ENCODE data around the gene CNGB1.

DNA sequence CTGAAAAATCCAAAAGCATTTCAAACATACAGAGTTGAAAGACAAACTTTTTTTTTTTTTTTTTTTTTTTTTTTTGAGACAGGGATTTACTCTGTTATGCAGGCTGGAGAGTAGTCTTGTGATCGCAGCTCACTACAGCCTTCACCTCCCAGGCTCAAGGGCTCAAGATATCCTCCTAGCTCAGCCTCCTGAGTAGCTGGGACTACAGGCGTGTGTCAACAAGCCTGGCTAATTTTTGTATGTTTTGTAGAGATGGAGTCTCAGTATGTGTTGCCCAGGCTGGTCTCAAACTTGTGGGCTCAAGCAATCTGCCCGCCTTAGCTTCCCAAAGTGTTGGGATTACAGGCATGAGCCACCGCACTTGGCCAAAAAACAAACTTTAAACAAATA, 104.4 kb downstream of the CNGB1 start:
- TF ChIP-seq YY1 (IDR thresholded peaks at IDR 0.05; ENCODE audit: low read depth), result no peak
- TF ChIP-seq GABPA (IDR thresholded peaks at IDR 0.05; ENCODE audit: low read depth), result no peak
- no peak for TF ChIP-seq JUND (IDR thresholded peaks at IDR 0.05)
- TF ChIP-seq, protein P1, sequence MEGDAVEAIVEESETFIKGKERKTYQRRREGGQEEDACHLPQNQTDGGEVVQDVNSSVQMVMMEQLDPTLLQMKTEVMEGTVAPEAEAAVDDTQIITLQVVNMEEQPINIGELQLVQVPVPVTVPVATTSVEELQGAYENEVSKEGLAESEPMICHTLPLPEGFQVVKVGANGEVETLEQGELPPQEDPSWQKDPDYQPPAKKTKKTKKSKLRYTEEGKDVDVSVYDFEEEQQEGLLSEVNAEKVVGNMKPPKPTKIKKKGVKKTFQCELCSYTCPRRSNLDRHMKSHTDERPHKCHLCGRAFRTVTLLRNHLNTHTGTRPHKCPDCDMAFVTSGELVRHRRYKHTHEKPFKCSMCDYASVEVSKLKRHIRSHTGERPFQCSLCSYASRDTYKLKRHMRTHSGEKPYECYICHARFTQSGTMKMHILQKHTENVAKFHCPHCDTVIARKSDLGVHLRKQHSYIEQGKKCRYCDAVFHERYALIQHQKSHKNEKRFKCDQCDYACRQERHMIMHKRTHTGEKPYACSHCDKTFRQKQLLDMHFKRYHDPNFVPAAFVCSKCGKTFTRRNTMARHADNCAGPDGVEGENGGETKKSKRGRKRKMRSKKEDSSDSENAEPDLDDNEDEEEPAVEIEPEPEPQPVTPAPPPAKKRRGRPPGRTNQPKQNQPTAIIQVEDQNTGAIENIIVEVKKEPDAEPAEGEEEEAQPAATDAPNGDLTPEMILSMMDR (IDR thresholded peaks at IDR 0.05), result no peak
- TF ChIP-seq SIN3A (IDR thresholded peaks at IDR 0.05; ENCODE audit: borderline replicate concordance, low read depth, low read length), result no peak
- TF ChIP-seq MXI1 (IDR thresholded peaks at IDR 0.05; ENCODE audit: low read depth, low read length), result no peak
- no peak for TF ChIP-seq ELF1 (IDR thresholded peaks at IDR 0.05)
- TF ChIP-seq SMC3 (IDR thresholded peaks at IDR 0.05; ENCODE audit: low read depth, low read length), result no peak
- TF ChIP-seq, protein P2, sequence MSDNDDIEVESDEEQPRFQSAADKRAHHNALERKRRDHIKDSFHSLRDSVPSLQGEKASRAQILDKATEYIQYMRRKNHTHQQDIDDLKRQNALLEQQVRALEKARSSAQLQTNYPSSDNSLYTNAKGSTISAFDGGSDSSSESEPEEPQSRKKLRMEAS (IDR thresholded peaks at IDR 0.05; ENCODE audit: low read depth), result no peak
- no peak for TF ChIP-seq TEAD4 (IDR thresholded peaks at IDR 0.05; ENCODE audit: borderline replicate concordance, insufficient read depth)

All from SK-N-SH (cell line).